Panc1 (cell line): Measurements from ENCODE around the gene CLEC9A. TPM values are rescaled to one million over a fixed set of nuclear protein-coding genes. Genes with fewer than 3 reads are reported as not detected.

Experiments
- ATAC-seq: fragments of 200-7000 bp; cut with Tn5 transposase; 2 replicates; pipeline ENCODE4 v1.9.1; 2020; ENCODE audit warnings: mild to moderate bottlenecking, moderate library complexity
- BruUV-seq: library from RNA; stranded (reverse); fragments of 400-500 nt; replicated peaks from 2 replicates; lab custom pipeline; 2021; lab: Mats Ljungman, UMichigan
- CTCF ChIA-PET: fragments of 300-600 bp; sonication (Branson Sonifier 250); formaldehyde crosslinking; loops from one replicate; lab custom pipeline; 2022; ENCODE audit warnings: antibody characterized with exemption; lab: Charles Lee
- POLR2A ChIA-PET: fragments of 300-600 bp; sonication (Branson Sonifier 250); formaldehyde crosslinking; loops from one replicate; lab custom pipeline; 2022; ENCODE audit warnings: antibody characterized with exemption; lab: Charles Lee
- DNase-seq: peaks from one replicate; pipeline ENCODE4 v3.0.0-alpha.2; 2010; ENCODE audit warnings: low read depth, low spot score
- H3K27ac ChIP-seq: 2 replicates; pipeline ENCODE4 v1.5.1; 2011; ENCODE audit warnings: mild to moderate bottlenecking, low read length, inconsistent platforms
- H3K27me3 ChIP-seq: fragments of 200-500 bp; sonication (Bioruptor generic); 2 replicates; pipeline ENCODE4 v1.6.0; 2014; ENCODE audit warnings: low read length, inconsistent platforms; ENCODE audit not compliant: control insufficient read depth, insufficient read depth
- H3K36me3 ChIP-seq: fragments of 200-500 bp; sonication (Bioruptor generic); 2 replicates; pipeline ENCODE4 v1.5.1; 2014; ENCODE audit warnings: inconsistent platforms, mild to moderate bottlenecking, low read length, moderate library complexity; ENCODE audit not compliant: control insufficient read depth, insufficient read depth
- H3K4me1 ChIP-seq: 2 replicates; pipeline ENCODE4 v1.5.1; 2011; ENCODE audit warnings: inconsistent platforms, mild to moderate bottlenecking, low read length, moderate library complexity; ENCODE audit not compliant: control insufficient read depth, insufficient read depth
- H3K4me3 ChIP-seq, 2 experiments: 2 replicates each; pipeline ENCODE4 v1.5.1; 2011 to 2012; ENCODE audit warnings: low read depth in 2 of 2, low read length in 2 of 2, mild to moderate bottlenecking in 2 of 2, inconsistent platforms in 1 of 2, moderate library complexity in 1 of 2
- H3K9me3 ChIP-seq: fragments of 200-500 bp; sonication (Bioruptor generic); 2 replicates; pipeline ENCODE4 v1.5.1; 2014; ENCODE audit warnings: low read depth, mild to moderate bottlenecking, inconsistent platforms, low read length, moderate library complexity; ENCODE audit not compliant: control insufficient read depth, insufficient read depth
- CTCF ChIP-seq: fragments of 450-650 bp; IDR thresholded peaks from 2 replicates; pipeline ENCODE4 v1.5.1; 2017; ENCODE audit warnings: mild to moderate bottlenecking
- POLR2AphosphoS5 ChIP-seq: IDR thresholded peaks from 2 replicates; pipeline ENCODE4 v1.6.1; 2012; ENCODE audit warnings: mild to moderate bottlenecking, low read depth, low read length, moderate library complexity
- REST ChIP-seq, 2 experiments: IDR thresholded peaks; 2 replicates each; pipeline ENCODE4 v1.6.1; 2011 to 2012; ENCODE audit warnings: low read depth in 2 of 2, control low read depth in 1 of 2, low read length in 1 of 2, mild to moderate bottlenecking in 1 of 2, moderate library complexity in 1 of 2; ENCODE audit not compliant: insufficient read depth in 1 of 2
- SIN3A ChIP-seq: IDR thresholded peaks from 2 replicates; pipeline ENCODE4 v1.6.1; 2012; ENCODE audit warnings: low read depth, mild to moderate bottlenecking, low read length, moderate library complexity, borderline replicate concordance; ENCODE audit not compliant: insufficient read depth
- TCF7L2 ChIP-seq: IDR thresholded peaks from 2 replicates; pipeline ENCODE4 v1.6.1; 2011; ENCODE audit warnings: mild to moderate bottlenecking, low read depth, low read length, inconsistent platforms
- in situ Hi-C: cut with HindIII; loops from 2 replicates; pipeline ENCODE4 v1.10.0; 2016; ENCODE audit warnings: low sequenced_read_pairs, low pct_unique_long_range_greater_than_20kb
- intact Hi-C: fragments of 100-400 bp; cut with micrococcal nuclease; formaldehyde crosslinking; loops from one replicate; pipeline ENCODE4 v1.10.0; 2022; ENCODE audit not compliant: unreplicated experiment
- total RNA-seq: library from RNA; stranded (reverse); gene quantifications from one replicate; pipeline ENCODE4 v1.2.1, GENCODE V29; 2021; ENCODE audit not compliant: unreplicated experiment

The CLEC9A gene
- total RNA-seq, 1 experiment from 2014 or later = not detected

- in situ Hi-C loops (no loop called here), intact Hi-C loops (no loop called here)
- no peak for DNase-seq
- Histone ChIP-seq H3K27ac (no peak overlapping the region), H3K9me3 (no peaks in the 10 kb centered on the region), H3K4me1 (no peaks in the 10 kb centered on the region), H3K4me3 (no peak overlapping the region), H3K27me3 (no peaks in the 10 kb centered on the region), H3K36me3 (no peaks in the 10 kb centered on the region)
- ChIA-PET CTCF (no interaction called here), POLR2A (no interaction called here)
- no peak for ATAC-seq
- TF ChIP-seq REST (IDR thresholded peaks at IDR 0.05; ENCODE audit: insufficient read depth in 1 of 2, low read depth in 2 of 2, low read length in 1 of 2) (no peak), POLR2AphosphoS5 (no peak), CTCF (no peak), TCF7L2 (no peak), SIN3A (no peak)
- no TSS peak for BruUV-seq
Measured at GRCh38 chr12:10075451-10075850, 45.0 kb downstream of the CLEC9A start.

DNA sequence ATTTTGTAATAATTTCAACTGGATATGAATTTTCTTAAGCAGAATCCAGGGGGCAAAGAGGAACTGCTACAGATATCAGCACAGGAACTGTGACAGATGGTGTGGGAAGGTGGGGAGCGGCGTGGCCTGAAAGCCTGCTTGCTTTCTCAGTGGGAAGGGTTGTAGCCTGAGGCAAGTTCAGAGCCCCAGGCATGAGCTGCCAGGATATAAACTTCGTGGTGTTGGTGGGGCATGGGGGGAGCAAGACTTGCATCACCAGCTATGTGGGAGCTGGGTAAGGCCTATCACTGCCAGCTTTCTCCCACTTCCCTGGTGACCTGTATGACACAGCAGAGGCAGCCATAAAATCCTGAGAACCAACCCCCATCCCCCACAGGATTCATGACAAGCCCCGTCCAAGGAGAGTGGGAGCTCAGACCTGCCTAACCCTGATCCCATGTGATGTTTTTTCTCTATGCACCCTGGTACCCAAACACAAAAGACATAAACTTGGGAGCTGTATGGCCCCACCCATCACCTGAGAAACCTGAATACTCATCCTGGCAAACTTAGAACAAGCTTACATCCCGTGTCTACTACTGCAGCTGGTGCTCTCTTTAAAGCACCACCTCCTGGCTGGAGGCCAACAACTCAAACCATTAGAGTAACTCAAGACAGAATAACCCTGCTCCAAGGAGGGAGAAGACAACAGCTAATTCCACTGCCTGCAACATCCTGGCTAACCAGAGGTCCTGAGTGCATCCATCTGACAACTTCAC, 51.8 kb downstream of the CLEC9A start:
- Histone ChIP-seq H3K4me3 (no peak overlapping the region), H3K27me3 (no peaks in the 10 kb centered on the region), H3K4me1 (no peaks in the 10 kb centered on the region), H3K36me3 (no peaks in the 10 kb centered on the region), H3K9me3 (no peaks in the 10 kb centered on the region), H3K27ac (no peak overlapping the region)
- intact Hi-C loops (no loop called here), in situ Hi-C loops (no loop called here)
- BruUV-seq = no TSS peak
- POLR2A ChIA-PET = no interaction called here
- DNase-seq = no peak
- CTCF ChIA-PET = no interaction called here
- no peak for TF ChIP-seq REST (IDR thresholded peaks at IDR 0.05; ENCODE audit: insufficient read depth in 1 of 2, low read depth in 2 of 2, low read length in 1 of 2)
- no peak for TF ChIP-seq SIN3A
- no peak for TF ChIP-seq TCF7L2
- TF ChIP-seq CTCF = no peak
- no peak for TF ChIP-seq POLR2AphosphoS5
- no peak for ATAC-seq
